GM21717 (cell line): ENCODE data around the gene TBX1.

Source experiments
- ATAC-seq: cut with Tn5 transposase; IDR thresholded peaks from one replicate; pipeline ENCODE4 v1.9.1; 2021; ENCODE audit warnings: mild to moderate bottlenecking, moderate library complexity; ENCODE audit not compliant: unreplicated experiment

TBX1 gene

GRCh38 chr22:19737846-19738663 is 22.5 kb upstream of the TBX1 start:
- no peak for ATAC-seq

GRCh38 chr22:19738664-19739447 is 21.7 kb upstream of the TBX1 start:
- ATAC-seq: no peak

GRCh38 chr22:19739448-19739895 is 21.1 kb upstream of the TBX1 start:
- ATAC-seq: no peak

GRCh38 chr22:19739911-19740449 is 20.6 kb upstream of the TBX1 start:
- ATAC-seq: no peak

- ATAC-seq: no peak
Observed at GRCh38 chr22:19740586-19740985, 20.0 kb upstream of the TBX1 start.

GRCh38 chr22:19741053-19741452 is 19.5 kb upstream of the TBX1 start:
- no peak for ATAC-seq

- ATAC-seq: no peak
Observed at GRCh38 chr22:19742160-19743066, 18.2 kb upstream of the TBX1 start.

GRCh38 chr22:19743081-19743480 is 17.5 kb upstream of the TBX1 start:
- ATAC-seq: no peak

GRCh38 chr22:19743651-19744050 is 16.9 kb upstream of the TBX1 start:
- no peak for ATAC-seq

GRCh38 chr22:19744350-19745006 is 16.1 kb upstream of the TBX1 start:
- no peak for ATAC-seq

- ATAC-seq: no peak
Observed at GRCh38 chr22:19745155-19746101, 15.2 kb upstream of the TBX1 start.

GRCh38 chr22:19746726-19747125 is 13.9 kb upstream of the TBX1 start:
- ATAC-seq: no peak

GRCh38 chr22:19747551-19747950 is 13.0 kb upstream of the TBX1 start:
- no peak for ATAC-seq

GRCh38 chr22:19748139-19748538 is 12.4 kb upstream of the TBX1 start:
- no peak for ATAC-seq

GRCh38 chr22:19748991-19749664 is 11.4 kb upstream of the TBX1 start:
- no peak for ATAC-seq

- no peak for ATAC-seq
Observed at GRCh38 chr22:19749876-19750275, 10.7 kb upstream of the TBX1 start.

- ATAC-seq: no peak
Observed at GRCh38 chr22:19750507-19751490, 9.8 kb upstream of the TBX1 start.
